PC-3 (cell line): Measurements from ENCODE around the gene MAP1S. TPM values are rescaled to one million over a fixed set of nuclear protein-coding genes. Genes with fewer than 3 reads are reported as not detected.
"Not testable (repeated sequence)": the region's sequence is repeated elsewhere in the genome, so short reads cannot be mapped to it uniquely, and the experiment has no call there.

Experiments used
- ATAC-seq: fragments of 200-7000 bp; cut with Tn5 transposase; 2 replicates; pipeline ENCODE4 v1.9.1; 2020; ENCODE audit warnings: mild to moderate bottlenecking, moderate library complexity
- BruUV-seq: library from RNA; stranded (reverse); fragments of 400-500 nt; replicated peaks from 2 replicates; lab custom pipeline; 2021; lab: Mats Ljungman, UMichigan
- CTCF ChIA-PET: fragments of 300-600 bp; sonication (Branson Sonifier 250); formaldehyde crosslinking; loops from one replicate; lab custom pipeline; 2022; ENCODE audit warnings: antibody characterized with exemption; lab: Charles Lee
- POLR2A ChIA-PET: fragments of 300-600 bp; sonication (Branson Sonifier 250); formaldehyde crosslinking; loops from one replicate; lab custom pipeline; 2022; ENCODE audit warnings: antibody characterized with exemption; ENCODE audit not compliant: unreplicated experiment; lab: Charles Lee
- DNase-seq: peaks from one replicate; pipeline ENCODE4 v3.0.0-alpha.2; 2015
- H2AFZ ChIP-seq: fragments of 300-600 bp; sonication (generic); 2 replicates; pipeline ENCODE4 v1.6.0; 2016; ENCODE audit warnings: antibody characterized with exemption, low read length
- H3F3A ChIP-seq: fragments of 300-600 bp; sonication (generic); one replicate; pipeline ENCODE4 v1.6.0; 2017; ENCODE audit warnings: antibody characterized with exemption, low read length, control low read depth, mild to moderate bottlenecking; ENCODE audit not compliant: unreplicated experiment
- H3K27ac ChIP-seq: fragments of 300-600 bp; sonication (generic); 2 replicates; pipeline ENCODE4 v1.5.1; 2016; ENCODE audit warnings: mild to moderate bottlenecking, low read length
- H3K27me3 ChIP-seq: fragments of 300-600 bp; sonication (generic); 2 replicates; pipeline ENCODE4 v1.6.1; 2016; ENCODE audit warnings: low read length, mixed read lengths
- H3K36me3 ChIP-seq: fragments of 300-600 bp; sonication (generic); 2 replicates; pipeline ENCODE4 v1.6.1; 2016; ENCODE audit warnings: low read depth, mixed run types, low read length, mixed read lengths
- H3K4me1 ChIP-seq: fragments of 300-600 bp; sonication (generic); 2 replicates; pipeline ENCODE4 v1.5.1; 2016; ENCODE audit warnings: low read length; ENCODE audit not compliant: insufficient read depth
- H3K4me2 ChIP-seq: fragments of 300-600 bp; sonication (generic); 2 replicates; pipeline ENCODE4 v1.6.0; 2016; ENCODE audit warnings: low read length
- H3K4me3 ChIP-seq: fragments of 300-600 bp; sonication (generic); 2 replicates; pipeline ENCODE4 v1.5.1; 2016; ENCODE audit warnings: mild to moderate bottlenecking, low read length, mixed read lengths
- H3K79me2 ChIP-seq: fragments of 300-600 bp; sonication (generic); 2 replicates; pipeline ENCODE4 v1.6.1; 2017; ENCODE audit warnings: low read length, mixed read lengths
- H3K9ac ChIP-seq: fragments of 300-600 bp; sonication (generic); 2 replicates; pipeline ENCODE4 v1.6.0; 2016; ENCODE audit warnings: mild to moderate bottlenecking, low read length
- H3K9me2 ChIP-seq: fragments of 300-600 bp; sonication (generic); replicated peaks from 2 replicates; pipeline ENCODE4 v1.6.1; 2016; ENCODE audit warnings: mixed run types, low read length, mixed read lengths
- H3K9me3 ChIP-seq: fragments of 300-600 bp; sonication (generic); 2 replicates; pipeline ENCODE4 v1.6.1; 2016; ENCODE audit warnings: low read length, mixed read lengths
- H4K20me1 ChIP-seq: fragments of 300-600 bp; sonication (generic); 2 replicates; pipeline ENCODE4 v1.6.1; 2016; ENCODE audit warnings: low read length, mixed read lengths
- CTCF ChIP-seq: fragments of 300-600 bp; sonication (generic); conservative IDR thresholded peaks from 2 replicates; pipeline ENCODE4 v1.5.1; 2017; ENCODE audit warnings: antibody characterized with exemption, low read depth, mild to moderate bottlenecking, low read length
- EZH2 ChIP-seq: fragments of 300-600 bp; sonication (generic); IDR thresholded peaks from one replicate; pipeline ENCODE4 v1.6.1; 2017; ENCODE audit warnings: antibody characterized with exemption, mild to moderate bottlenecking, low read length; ENCODE audit not compliant: unreplicated experiment
- EZH2phosphoT487 ChIP-seq: fragments of 300-600 bp; sonication (generic); IDR thresholded peaks from 2 replicates; pipeline ENCODE4 v1.6.1; 2018; ENCODE audit warnings: mild to moderate bottlenecking, antibody characterized with exemption, low read length, borderline replicate concordance
- intact Hi-C: fragments of 100-400 bp; cut with micrococcal nuclease; formaldehyde crosslinking; loops from 2 replicates; pipeline ENCODE4 v1.9.0; 2023
- total RNA-seq: library from RNA; depleted of rRNA; stranded (reverse); fragments of >200 nt; gene quantifications from 2 replicates; pipeline ENCODE4 v1.2.3, GENCODE V29; 2014; rRNA removed

MAP1S gene
- total RNA-seq, 1 experiment from 2014 or later: 25.4 TPM

- ChIA-PET CTCF (no interaction called here), POLR2A (no interaction called here)
- Histone ChIP-seq H3K4me3 (peak overlapping the region; percentile 62), H3K4me1 (peaks cover 23% of the 10 kb centered on the region), H3K4me2 (peak overlapping the region; percentile 81), H3K27me3 (no peaks in the 10 kb centered on the region), H3K9ac (peak overlapping the region; percentile 68), H2AFZ (peak overlapping the region; percentile 87), H3K79me2 (no peaks in the 10 kb centered on the region), H3K27ac (peak overlapping the region; percentile 56), H3F3A (no peaks in the 10 kb centered on the region), H3K9me3 (no peaks in the 10 kb centered on the region), H3K9me2 (no peaks in the 10 kb centered on the region), H4K20me1 (no peaks in the 10 kb centered on the region), H3K36me3 (no peaks in the 10 kb centered on the region)
- no TSS peak for BruUV-seq
- ATAC-seq (peak; percentile 16), DNase-seq (peak; percentile 84)
- intact Hi-C loops: loop anchor here (2.0 to 5.0 kb wide), 3 partner anchors 18 to 267 kb away; partner anchors contain the start of genes PGLS and RPL18A
- TF ChIP-seq EZH2 (no peak), EZH2phosphoT487 (no peak), CTCF (no peak)
Observed at GRCh38 chr19:17778968-17779929, 60.0 kb downstream of the MAP1S start.

DNA sequence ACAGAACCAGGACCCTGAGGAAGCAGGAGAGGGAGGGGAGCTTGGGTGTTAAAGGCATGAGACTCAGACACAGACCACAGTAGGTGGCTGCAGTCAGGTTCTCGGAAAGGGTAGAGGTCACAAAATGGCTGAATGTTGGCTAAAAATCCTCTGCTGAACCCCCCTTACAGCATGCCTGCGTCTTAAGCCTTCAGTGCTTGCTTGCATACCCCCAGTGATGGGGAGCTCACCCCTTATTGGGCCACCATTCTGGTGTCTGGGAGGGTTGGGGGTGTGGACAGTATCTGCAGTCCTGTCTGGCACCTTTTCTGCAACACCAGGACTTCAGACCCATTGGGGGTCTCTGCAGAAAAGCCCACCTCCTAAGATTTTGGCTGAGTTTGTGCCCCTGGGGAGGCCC is 61.5 kb downstream of the MAP1S start:
- CTCF ChIA-PET: no interaction called here
- no peaks in the 10 kb centered on the region for H3K27me3 ChIP-seq
- no peaks in the 10 kb centered on the region for H4K20me1 ChIP-seq
- no peaks in the 10 kb centered on the region for H3F3A ChIP-seq
- H3K4me3 ChIP-seq: no peak overlapping the region
- H3K9me3 ChIP-seq: no peaks in the 10 kb centered on the region
- H3K79me2 ChIP-seq: no peaks in the 10 kb centered on the region
- no peaks in the 10 kb centered on the region for H3K36me3 ChIP-seq
- no TSS peak for BruUV-seq
- ATAC-seq (no peak), DNase-seq (no peak)
- H3K9me2 ChIP-seq: no peaks in the 10 kb centered on the region
- H3K4me2 ChIP-seq: no peak overlapping the region
- H3K9ac ChIP-seq: no peak overlapping the region
- peaks cover 23% of the 10 kb centered on the region for H3K4me1 ChIP-seq
- H2AFZ ChIP-seq: no peak overlapping the region
- TF ChIP-seq CTCF: no peak
- TF ChIP-seq EZH2phosphoT487: no peak
- no peak for TF ChIP-seq EZH2
- intact Hi-C loops: no loop called here
- no peak overlapping the region for H3K27ac ChIP-seq
- POLR2A ChIA-PET: no interaction called here

DNA sequence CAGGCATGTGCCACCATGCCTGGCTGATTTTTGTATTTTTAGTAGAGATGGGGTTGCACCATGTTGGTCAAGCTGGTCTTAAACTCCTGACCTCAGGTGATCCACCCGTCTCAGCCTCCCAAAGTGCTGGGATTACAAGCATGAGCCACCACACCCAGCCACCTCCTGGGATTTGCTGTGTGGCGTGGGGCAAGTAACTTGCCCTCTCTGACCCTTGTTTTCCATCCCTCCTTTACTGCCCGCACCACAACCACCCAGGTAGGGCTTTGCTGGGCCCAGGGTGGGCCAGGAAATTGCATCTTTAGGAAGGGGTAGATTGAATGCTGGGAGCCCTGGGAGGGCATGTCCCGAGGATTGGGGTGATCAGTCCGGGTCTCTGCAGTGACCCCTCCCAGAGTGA is 64.4 kb downstream of the MAP1S start:
- H4K20me1 ChIP-seq, H3K4me2 ChIP-seq, H3K9ac ChIP-seq, H3F3A ChIP-seq, H3K9me2 ChIP-seq, H3K79me2 ChIP-seq, BruUV-seq, DNase-seq, CTCF ChIA-PET, H3K4me3 ChIP-seq, H3K27ac ChIP-seq, H3K9me3 ChIP-seq, intact Hi-C loops, H2AFZ ChIP-seq, POLR2A ChIA-PET, ATAC-seq, H3K27me3 ChIP-seq, H3K36me3 ChIP-seq: not testable (repeated sequence)
- H3K4me1 ChIP-seq: peaks cover 10% of the 10 kb centered on the region

Other genes starting within 250 kb of the MAP1S start
- 8.9 and 9.7 TPM in 2 replicates for gene SLC27A1, start 249.0 kb upstream of the MAP1S start, total RNA-seq
- 130 and 146 TPM in 2 replicates for gene PGLS, start 207.8 kb upstream of the MAP1S start, total RNA-seq
- 80.7 and 98.8 TPM in 2 replicates for gene COLGALT1, start 163.8 kb upstream of the MAP1S start, total RNA-seq
- not detected in 2 replicates for gene UNC13A, start 31.1 kb upstream of the MAP1S start, total RNA-seq
- 21.0 and 29.5 TPM in 2 replicates for gene FCHO1, start 32.0 kb downstream of the MAP1S start, total RNA-seq
- gene B3GNT3, start 75.7 kb downstream of the MAP1S start, total RNA-seq: 39.5 and 41.7 TPM in 2 replicates
- not detected in 2 replicates for gene INSL3, start 102.0 kb downstream of the MAP1S start, total RNA-seq
- gene JAK3, start 128.5 kb downstream of the MAP1S start, total RNA-seq: 1.5 and 4.3 TPM in 2 replicates
- gene RPL18A, start 140.4 kb downstream of the MAP1S start, total RNA-seq: 1,763 and 2,241 TPM in 2 replicates
- 0.23 TPM in 1 of 2 replicates, not detected in the other for gene SLC5A5, start 152.5 kb downstream of the MAP1S start, total RNA-seq
- gene CCDC124, start 213.5 kb downstream of the MAP1S start, total RNA-seq: 165 and 247 TPM in 2 replicates
- not detected in 2 replicates for gene KCNN1, start 247.6 kb downstream of the MAP1S start, total RNA-seq